HG03571 (cell line): ENCODE measurements around the gene NHS.

ENCODE experiments used
- ATAC-seq: cut with Tn5 transposase; IDR thresholded peaks from one replicate; pipeline ENCODE4 v1.9.1; 2021; ENCODE audit not compliant: unreplicated experiment

NHS gene

GRCh38 chrX:17403972-17404371, 29.0 kb downstream of the NHS start:
- no peak for ATAC-seq

- ATAC-seq = no peak
Observed at GRCh38 chrX:17405225-17405969, 30.4 kb downstream of the NHS start.

- no peak for ATAC-seq
Observed at GRCh38 chrX:17409566-17410290, 34.7 kb downstream of the NHS start.

- ATAC-seq = no peak
Observed at GRCh38 chrX:17410651-17411050, 35.7 kb downstream of the NHS start.

- ATAC-seq = no peak
Observed at GRCh38 chrX:17411205-17411604, 36.2 kb downstream of the NHS start.

GRCh38 chrX:17412692-17413091, 37.7 kb downstream of the NHS start:
- no peak for ATAC-seq

- ATAC-seq = no peak
Observed at GRCh38 chrX:17413228-17413627, 38.2 kb downstream of the NHS start.

- ATAC-seq = no peak
Observed at GRCh38 chrX:17414027-17414658, 39.1 kb downstream of the NHS start.

GRCh38 chrX:17414839-17415238, 39.8 kb downstream of the NHS start:
- ATAC-seq = no peak

GRCh38 chrX:17415242-17415810, 40.3 kb downstream of the NHS start:
- no peak for ATAC-seq

- no peak for ATAC-seq
Observed at GRCh38 chrX:17417372-17417771, 42.4 kb downstream of the NHS start.

- no peak for ATAC-seq
Observed at GRCh38 chrX:17425136-17425535, 50.1 kb downstream of the NHS start.

- ATAC-seq = no peak
Observed at GRCh38 chrX:17425551-17425950, 50.6 kb downstream of the NHS start.

GRCh38 chrX:17431171-17431570, 56.2 kb downstream of the NHS start:
- no peak for ATAC-seq

GRCh38 chrX:17432158-17432557, 57.2 kb downstream of the NHS start:
- no peak for ATAC-seq

GRCh38 chrX:17433965-17434364, 59.0 kb downstream of the NHS start:
- ATAC-seq = no peak

- ATAC-seq = no peak
Observed at GRCh38 chrX:17435476-17435875, 60.5 kb downstream of the NHS start.

- ATAC-seq = no peak
Observed at GRCh38 chrX:17438221-17438620, 63.2 kb downstream of the NHS start.

- ATAC-seq = no peak
Observed at GRCh38 chrX:17440258-17440657, 65.3 kb downstream of the NHS start.

- ATAC-seq = no peak
Observed at GRCh38 chrX:17440836-17441235, 65.8 kb downstream of the NHS start.

- no peak for ATAC-seq
Observed at GRCh38 chrX:17441965-17442364, 67.0 kb downstream of the NHS start.

GRCh38 chrX:17442898-17443297, 67.9 kb downstream of the NHS start:
- no peak for ATAC-seq
